LoVo (cell line): ENCODE data around the gene TRPC1.

ENCODE experiments used
- DNase-seq: peaks from one replicate; pipeline ENCODE4 v3.0.0-alpha.2; 2016; ENCODE audit warnings: low spot score

Gene TRPC1

GRCh38 chr3:142844339-142844977 lies 120.6 kb downstream of the TRPC1 start:
- peak; percentile 43 for DNase-seq

- DNase-seq, result no peak
Measured at GRCh38 chr3:142846779-142847577, 123.1 kb downstream of the TRPC1 start.

- no peak for DNase-seq
Measured at GRCh38 chr3:142849148-142849547, 125.3 kb downstream of the TRPC1 start.

GRCh38 chr3:142850395-142851023 lies 126.7 kb downstream of the TRPC1 start:
- DNase-seq, result peak; percentile 56

- DNase-seq, result no peak
Measured at GRCh38 chr3:142852009-142852408, 128.2 kb downstream of the TRPC1 start.

GRCh38 chr3:142853270-142854168 lies 129.7 kb downstream of the TRPC1 start:
- DNase-seq, result peak; percentile 66

GRCh38 chr3:142857056-142857455 lies 133.2 kb downstream of the TRPC1 start:
- no peak for DNase-seq
